CD4-positive, alpha-beta T cell treated with Interleukin-6 at 100 ng/mL for 8 hours (primary cell): Measurements from ENCODE around the gene MLEC.
"Not testable (repeated sequence)": the region's sequence is repeated elsewhere in the genome, so short reads cannot be mapped to it uniquely, and the experiment has no call there.

Experiments used
- DNase-seq: peaks from one replicate; pipeline ENCODE4 v3.0.0-alpha.2; 2020; ENCODE audit warnings: mixed read lengths, low spot score

Gene MLEC

GRCh38 chr12:120720987-120721801 lies 34.2 kb downstream of the MLEC start:
- DNase-seq = no peak

DNA sequence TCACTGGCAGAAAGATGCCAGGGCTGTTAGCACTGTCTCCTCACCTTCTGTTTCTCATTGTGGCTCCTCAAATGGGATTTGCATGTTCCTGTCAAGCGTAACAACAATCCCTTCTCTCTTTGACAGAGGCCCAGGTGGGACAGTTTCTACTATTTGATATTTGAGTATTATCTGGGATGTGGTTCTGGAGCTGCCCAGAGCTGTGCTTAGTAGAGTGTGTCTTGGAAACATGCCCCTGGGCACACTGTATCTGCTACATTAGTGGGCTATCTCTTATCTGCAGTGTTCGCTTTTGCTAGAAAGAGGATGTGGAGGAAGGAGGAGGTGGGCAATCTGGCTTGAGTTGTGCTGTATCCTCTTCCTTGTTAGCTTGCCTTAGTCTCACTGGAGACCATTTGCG lies 34.9 kb downstream of the MLEC start:
- DNase-seq = no peak

GRCh38 chr12:120722784-120723183 lies 35.8 kb downstream of the MLEC start:
- DNase-seq = no peak

DNA sequence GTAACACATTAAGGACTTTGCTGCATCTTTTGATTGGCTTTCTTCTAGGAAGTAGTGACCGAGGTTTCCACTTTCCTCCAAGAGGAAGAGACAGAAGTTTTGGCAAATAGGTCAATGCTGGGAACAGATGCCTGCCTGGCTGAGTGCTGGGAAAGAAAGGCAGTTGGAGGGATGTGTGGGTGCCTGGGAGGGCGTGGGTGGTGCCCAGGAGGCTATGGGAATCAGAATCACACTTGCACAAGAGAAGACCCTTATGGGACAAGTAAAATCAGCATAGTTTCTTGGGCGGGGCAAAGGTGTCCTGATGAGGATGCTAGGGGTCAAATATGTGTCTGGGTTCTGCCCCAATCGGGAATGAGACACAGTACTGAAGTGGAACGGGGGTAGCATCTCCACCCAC lies 37.8 kb downstream of the MLEC start:
- DNase-seq = no peak

DNA sequence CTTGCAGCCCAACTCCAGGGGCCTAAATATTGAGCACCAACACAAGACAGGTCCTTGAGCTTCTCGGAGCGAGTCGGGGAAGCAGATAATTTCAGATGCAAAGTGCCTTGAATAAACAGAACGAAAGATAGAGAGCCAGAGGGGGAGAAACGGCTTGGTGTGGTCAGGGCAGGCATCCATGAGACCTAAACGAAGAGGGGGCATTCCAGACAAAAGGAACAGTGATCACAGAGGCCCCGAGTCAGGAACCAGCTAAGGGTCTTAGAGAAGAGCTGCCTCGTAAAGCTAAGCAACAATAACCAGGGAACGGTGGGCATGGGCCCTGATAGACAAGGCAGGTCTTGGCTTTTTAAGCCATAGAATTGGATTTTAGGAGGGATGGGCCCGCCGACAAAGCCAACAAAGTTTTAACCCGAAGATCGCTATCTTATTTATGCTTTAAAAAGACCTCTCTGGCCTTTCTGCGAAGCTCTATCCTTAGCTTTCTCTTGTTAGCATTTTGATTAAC lies 38.3 kb downstream of the MLEC start:
- no peak for DNase-seq

DNA sequence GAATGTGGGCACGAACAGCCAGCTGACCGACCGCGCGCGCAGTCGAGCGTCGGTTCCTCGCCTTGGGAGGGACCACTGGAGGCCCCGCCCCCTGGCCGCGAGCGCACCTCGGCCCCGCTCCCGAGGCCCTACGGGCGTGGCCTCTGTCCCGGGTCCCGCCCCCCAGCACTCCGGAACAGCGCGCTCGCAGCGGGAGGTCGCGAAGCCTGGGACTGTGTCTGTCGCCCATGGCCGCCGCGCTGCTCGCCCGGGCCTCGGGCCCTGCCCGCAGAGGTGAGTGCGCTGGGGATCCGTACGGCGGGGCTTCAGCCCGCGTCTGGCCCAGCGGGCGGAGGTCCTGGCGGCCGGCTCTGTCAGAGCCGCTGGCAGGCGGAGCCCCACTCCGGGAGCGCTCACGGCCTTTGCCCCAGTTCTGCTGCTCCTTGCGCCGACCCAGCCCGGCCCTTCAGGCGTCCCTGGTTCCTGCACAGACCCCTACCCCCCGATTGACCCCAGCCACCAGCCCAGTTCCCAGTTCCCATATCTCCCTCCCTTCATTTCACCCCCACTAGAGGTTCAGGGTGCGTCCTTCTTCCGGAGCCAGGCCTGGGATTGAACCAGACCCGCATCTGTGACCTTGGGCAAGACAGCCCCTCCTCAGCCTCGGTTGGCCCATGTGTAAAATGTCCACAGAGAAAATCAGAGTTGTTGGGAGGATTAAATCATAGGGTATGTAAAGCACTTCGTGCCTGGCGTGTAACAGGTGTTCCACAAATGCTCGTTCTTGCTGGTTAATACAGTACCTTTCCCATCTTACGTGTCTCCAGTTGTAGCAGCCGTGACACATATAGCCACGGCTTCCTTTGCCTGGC lies 38.9 kb downstream of the MLEC start, which contains the start of gene ACADS:
ACADS (plus strand) TSS at position 168 of the 851 bp plus-strand sequence; CDS start at position 228, 60 bp downstream.
- DNase-seq = peak; percentile 85

GRCh38 chr12:120726510-120726793 lies 39.5 kb downstream of the MLEC start:
- no peak for DNase-seq

DNA sequence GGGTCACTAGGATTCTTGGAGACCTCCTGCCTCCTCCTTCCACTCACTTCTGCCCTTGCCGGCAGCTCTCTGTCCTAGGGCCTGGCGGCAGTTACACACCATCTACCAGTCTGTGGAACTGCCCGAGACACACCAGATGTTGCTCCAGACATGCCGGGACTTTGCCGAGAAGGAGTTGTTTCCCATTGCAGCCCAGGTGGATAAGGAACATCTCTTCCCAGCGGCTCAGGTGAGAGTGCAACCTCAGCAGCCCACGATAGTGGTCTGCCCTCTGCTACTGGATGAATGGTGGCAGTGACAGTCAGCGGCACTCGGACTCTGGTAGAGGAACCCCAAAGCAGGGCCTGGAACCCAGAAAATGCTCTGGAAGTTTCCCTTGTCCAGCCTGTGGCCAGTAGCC lies 40.0 kb downstream of the MLEC start:
- no peak for DNase-seq

DNA sequence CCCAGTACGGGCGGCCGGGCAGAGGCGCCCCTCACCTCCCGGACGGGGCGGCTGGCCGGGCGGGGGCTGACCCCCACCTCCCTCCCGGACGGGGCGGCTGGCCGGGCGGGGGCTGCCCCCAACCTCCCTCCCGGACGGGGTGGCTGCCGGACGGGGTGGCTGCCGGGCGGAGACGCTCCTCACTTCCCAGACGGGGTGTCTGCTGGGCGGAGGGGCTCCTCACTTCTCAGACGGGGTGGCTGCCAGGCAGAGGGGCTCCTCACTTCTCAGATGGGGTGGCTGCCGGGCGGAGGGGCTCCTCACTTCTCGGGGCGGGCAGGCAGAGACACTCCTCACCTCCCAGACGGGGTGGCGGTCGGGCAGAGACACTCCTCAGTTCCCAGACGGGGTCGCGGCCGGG lies 45.2 kb downstream of the MLEC start:
- DNase-seq = not testable (repeated sequence)

GRCh38 chr12:120733574-120733973 lies 46.6 kb downstream of the MLEC start:
- no peak for DNase-seq

DNA sequence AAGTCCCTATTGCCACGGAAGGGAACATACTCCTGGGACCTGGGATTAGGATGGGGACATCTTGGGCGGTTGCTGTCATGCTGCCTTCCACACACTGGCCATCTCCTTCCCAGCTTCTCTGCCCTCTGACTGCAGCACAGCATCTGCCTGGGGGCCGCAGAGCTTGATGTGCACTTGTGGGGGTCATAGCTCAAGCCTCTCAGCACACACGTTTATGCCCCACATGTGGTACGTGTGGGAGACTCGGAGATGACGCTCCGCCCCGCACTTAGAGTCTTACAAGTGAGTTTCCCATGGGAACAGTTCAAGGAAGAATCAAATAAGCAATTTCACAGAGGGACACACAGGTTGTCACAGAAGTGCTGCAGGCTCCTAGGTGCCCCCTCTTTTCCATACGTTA lies 47.3 kb downstream of the MLEC start:
- DNase-seq = no peak

DNA sequence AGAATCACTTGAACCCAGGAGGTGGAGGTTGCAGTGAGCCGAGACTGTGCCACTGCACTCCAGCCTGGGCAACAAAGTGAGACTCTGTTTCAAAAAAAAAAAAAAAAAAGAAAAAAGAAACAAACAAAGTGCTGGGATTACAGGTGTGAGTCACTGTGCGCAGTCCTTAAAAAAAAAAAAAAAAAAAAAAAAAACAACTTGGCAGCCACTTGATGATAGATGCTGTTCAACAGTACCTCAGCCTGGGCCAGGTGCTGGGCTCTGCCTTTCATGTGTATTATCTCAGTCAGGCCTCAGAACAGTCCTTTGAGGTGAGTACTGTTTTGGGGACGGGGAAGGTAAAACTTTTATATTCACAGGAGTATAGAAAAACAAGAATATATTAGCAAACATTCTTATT lies 48.2 kb downstream of the MLEC start:
- no peak for DNase-seq

DNA sequence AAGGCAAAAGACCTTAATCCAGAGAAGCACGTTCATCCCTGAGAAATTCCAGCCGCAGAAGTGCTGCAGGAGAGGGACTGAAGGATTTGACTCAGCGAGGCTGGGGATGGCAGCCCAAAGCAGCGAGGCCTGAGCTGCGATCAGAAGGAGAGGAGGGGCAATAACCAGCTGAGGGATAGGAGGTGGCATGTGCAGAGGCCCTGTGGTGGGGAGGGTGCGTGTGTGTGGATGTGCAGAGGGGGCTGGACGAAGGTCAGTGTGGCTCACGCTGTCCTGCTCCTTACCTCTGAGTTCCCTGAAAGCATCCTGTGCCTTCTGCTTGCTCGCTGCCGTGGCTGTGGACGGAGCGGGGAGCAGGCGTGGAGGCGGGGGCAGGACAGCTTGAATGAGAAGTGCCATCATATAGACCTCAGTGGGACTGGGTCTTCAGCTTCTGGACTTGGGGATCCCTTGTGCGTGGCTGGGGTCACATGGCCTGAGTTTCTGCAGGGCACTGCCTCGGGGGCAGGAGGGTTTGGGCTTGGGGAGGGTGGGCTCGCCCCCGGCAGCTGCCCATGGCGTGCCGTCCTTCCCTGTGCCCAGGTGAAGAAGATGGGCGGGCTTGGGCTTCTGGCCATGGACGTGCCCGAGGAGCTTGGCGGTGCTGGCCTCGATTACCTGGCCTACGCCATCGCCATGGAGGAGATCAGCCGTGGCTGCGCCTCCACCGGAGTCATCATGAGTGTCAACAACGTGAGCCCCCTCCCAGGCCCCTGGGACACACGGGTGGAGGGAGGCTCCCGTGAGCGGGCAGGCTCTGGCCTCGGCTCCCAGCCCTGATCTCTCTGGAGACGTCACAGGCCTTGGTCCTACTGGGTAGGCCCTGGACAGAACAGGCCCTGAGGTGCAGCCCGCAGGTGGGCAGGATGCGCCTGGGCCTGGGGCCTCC lies 49.7 kb downstream of the MLEC start:
- no peak for DNase-seq

DNA sequence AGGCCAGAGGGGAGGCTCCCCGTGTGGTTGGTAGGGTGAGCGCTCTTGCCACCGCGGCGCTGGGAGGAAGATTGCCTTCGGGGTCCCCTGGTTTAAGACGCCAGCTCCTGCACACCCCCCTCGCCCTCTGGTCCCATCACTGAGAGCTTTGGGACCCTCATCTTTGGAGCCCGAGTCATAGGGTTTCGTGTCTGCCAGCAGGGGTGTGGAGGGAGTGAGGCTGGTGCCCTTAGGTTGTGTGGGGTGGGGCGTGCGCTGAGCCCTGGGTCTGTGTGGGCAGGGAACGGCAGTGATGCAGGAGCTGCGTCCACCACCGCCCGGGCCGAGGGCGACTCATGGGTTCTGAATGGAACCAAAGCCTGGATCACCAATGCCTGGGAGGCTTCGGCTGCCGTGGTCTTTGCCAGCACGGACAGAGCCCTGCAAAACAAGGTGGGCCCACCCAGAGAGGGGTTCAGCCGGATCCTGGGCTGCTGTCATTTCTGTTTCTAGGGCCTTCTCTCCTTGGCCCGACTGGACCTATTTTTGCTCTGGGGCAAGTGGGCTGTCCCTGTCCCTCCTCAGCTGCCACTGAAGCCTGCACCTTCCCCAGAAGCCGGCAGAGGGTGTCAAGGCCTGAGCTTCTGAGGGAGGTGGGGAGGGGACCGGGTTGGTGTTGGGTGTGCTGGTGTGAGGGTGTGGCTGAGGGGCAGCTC lies 50.8 kb downstream of the MLEC start:
- DNase-seq = no peak

DNA sequence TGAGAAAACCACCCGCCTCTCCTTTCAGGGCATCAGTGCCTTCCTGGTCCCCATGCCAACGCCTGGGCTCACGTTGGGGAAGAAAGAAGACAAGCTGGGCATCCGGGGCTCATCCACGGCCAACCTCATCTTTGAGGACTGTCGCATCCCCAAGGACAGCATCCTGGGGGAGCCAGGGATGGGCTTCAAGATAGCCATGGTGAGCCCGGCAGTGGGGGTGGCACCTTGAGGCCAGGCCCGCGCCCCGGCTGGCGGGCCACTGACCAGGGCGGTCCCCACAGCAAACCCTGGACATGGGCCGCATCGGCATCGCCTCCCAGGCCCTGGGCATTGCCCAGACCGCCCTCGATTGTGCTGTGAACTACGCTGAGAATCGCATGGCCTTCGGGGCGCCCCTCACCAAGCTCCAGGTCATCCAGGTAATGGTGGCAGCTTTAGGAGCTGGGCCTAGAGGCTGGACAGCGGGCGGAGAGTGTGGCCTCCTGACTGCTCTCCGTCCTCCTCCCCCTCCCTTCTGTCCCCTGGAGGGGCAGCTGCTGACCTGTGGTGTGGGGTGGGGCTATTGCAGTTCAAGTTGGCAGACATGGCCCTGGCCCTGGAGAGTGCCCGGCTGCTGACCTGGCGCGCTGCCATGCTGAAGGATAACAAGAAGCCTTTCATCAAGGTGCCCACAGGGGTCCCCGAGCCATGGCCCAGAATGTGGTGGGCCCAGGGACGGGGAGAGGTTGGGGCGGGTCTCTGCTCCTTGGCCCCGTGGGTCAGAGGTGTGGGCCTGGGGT lies 51.5 kb downstream of the MLEC start:
- DNase-seq = no peak

- DNase-seq = no peak
Observed at GRCh38 chr12:120739031-120739762, 52.2 kb downstream of the MLEC start.

DNA sequence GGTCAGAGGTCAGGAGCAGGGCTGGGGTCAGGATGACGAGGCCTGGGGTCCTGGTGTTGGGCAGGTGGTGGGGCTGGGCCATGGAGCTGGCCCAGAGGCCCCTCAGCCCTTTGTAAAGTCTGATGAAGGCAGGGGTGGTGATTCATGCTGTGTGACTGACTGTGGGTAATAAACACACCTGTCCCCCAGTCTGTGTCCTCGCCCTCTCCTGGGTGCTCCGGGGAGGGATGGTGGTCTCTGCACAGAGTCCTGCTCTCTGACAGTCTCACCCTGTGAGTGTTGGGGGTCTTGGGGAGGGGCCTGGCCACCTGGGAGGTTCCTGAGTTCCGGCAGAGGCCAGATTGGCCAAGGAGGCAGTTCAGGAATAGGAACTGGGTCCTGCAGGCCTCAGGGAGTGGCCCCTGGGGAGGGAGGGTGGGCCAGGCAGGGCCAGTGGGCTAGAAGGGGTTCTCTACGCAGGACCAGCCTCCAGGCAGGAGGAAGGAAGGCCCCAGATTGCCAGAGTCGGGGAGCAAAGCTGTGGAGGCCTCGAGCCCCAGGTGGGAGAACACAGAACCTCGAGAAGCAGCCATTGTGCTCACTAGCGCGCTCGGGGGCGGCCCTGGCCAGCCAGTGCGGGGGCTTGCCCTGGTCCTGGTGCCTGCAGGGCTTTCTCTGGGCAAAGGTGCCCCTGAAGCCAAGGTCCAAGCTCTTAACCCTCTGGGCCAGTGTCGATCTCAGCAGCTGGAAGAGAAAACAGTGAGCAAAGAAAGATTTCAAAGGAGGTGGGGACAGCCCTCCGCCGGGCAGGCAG lies 53.1 kb downstream of the MLEC start:
- DNase-seq = no peak

GRCh38 chr12:120740871-120741270 lies 53.9 kb downstream of the MLEC start:
- no peak for DNase-seq
